Neural cell (in vitro differentiated cells): ENCODE measurements around the gene FAM204A. TPM values are rescaled to one million over a fixed set of nuclear protein-coding genes. Genes with fewer than 3 reads are reported as not detected.

Experiments
- H2AFZ ChIP-seq: fragments of 200-600, 300-800 bp; sonication (generic), shearing (Covaris generic); 2 replicates; pipeline ENCODE4 v1.6.0; 2014; ENCODE audit warnings: low read depth, mild to moderate bottlenecking, antibody characterized with exemption, low read length, moderate library complexity
- H3F3A ChIP-seq: fragments of 200-600 bp; shearing (Covaris generic); 2 replicates; pipeline ENCODE4 v1.6.1; 2016; ENCODE audit warnings: mild to moderate bottlenecking, moderate library complexity, mixed read lengths, antibody characterized with exemption, low read length; ENCODE audit not compliant: insufficient read depth, poor library complexity, severe bottlenecking
- H3K27ac ChIP-seq: fragments of 200-600, 300-800 bp; sonication (generic), shearing (Covaris generic); 2 replicates; pipeline ENCODE4 v1.5.1; 2014; ENCODE audit warnings: mild to moderate bottlenecking, low read length, moderate library complexity
- H3K27me3 ChIP-seq: fragments of 300-800, 200-600 bp; sonication (generic), shearing (Covaris generic); 2 replicates; pipeline ENCODE4 v1.6.0; 2014; ENCODE audit warnings: mild to moderate bottlenecking, low read depth, low read length, moderate library complexity; ENCODE audit not compliant: insufficient read depth
- H3K36me3 ChIP-seq: fragments of 300-800, 200-600 bp; sonication (generic), shearing (Covaris generic); 2 replicates; pipeline ENCODE4 v1.5.1; 2014; ENCODE audit warnings: mild to moderate bottlenecking, antibody characterized with exemption, low read length, moderate library complexity; ENCODE audit not compliant: insufficient read depth
- H3K4me2 ChIP-seq: fragments of 300-800, 200-600 bp; sonication (generic), shearing (Covaris generic); 2 replicates; pipeline ENCODE4 v1.6.0; 2014; ENCODE audit warnings: mild to moderate bottlenecking, low read length
- H3K4me3 ChIP-seq: fragments of 300-800, 200-600 bp; sonication (generic), shearing (Covaris generic); 2 replicates; pipeline ENCODE4 v1.5.1; 2014; ENCODE audit warnings: mild to moderate bottlenecking, low read length, moderate library complexity
- H3K79me2 ChIP-seq: fragments of 200-600 bp; shearing (Covaris generic); replicated peaks from 2 replicates; pipeline ENCODE4 v1.6.0; 2014; ENCODE audit warnings: mild to moderate bottlenecking, low read length, moderate library complexity; ENCODE audit not compliant: insufficient read depth
- H3K9ac ChIP-seq: fragments of 300-800, 200-600 bp; sonication (generic), shearing (Covaris generic); 2 replicates; pipeline ENCODE4 v1.6.1; 2016; ENCODE audit warnings: mild to moderate bottlenecking, low read length, mixed read lengths
- H3K9me2 ChIP-seq: fragments of 200-600 bp; shearing (Covaris generic); 2 replicates; pipeline ENCODE4 v1.6.1; 2016; ENCODE audit warnings: mild to moderate bottlenecking, low read length, mixed read lengths; ENCODE audit not compliant: insufficient read depth
- H3K9me3 ChIP-seq: fragments of 200-600, 300-800 bp; sonication (generic), shearing (Covaris generic); 2 replicates; pipeline ENCODE4 v1.6.1; 2016; ENCODE audit warnings: mild to moderate bottlenecking, mixed run types, low read length, moderate library complexity, mixed read lengths
- H4K20me1 ChIP-seq: fragments of 200-600 bp; shearing (Covaris generic); 2 replicates; pipeline ENCODE4 v1.6.1; 2016; ENCODE audit warnings: mild to moderate bottlenecking, mixed run types; ENCODE audit not compliant: insufficient read depth
- CTCF ChIP-seq: fragments of 450-650 bp; IDR thresholded peaks from 2 replicates; pipeline ENCODE4 v1.5.1; 2014; ENCODE audit warnings: antibody characterized with exemption, mild to moderate bottlenecking, moderate library complexity; ENCODE audit not compliant: poor library complexity, severe bottlenecking
- TAF1 ChIP-seq: IDR thresholded peaks from 2 replicates; pipeline ENCODE4 v1.6.1; 2012; ENCODE audit warnings: low read depth
- polyA plus RNA-seq: library from polyadenylated mRNA; depleted of rRNA; stranded (reverse); fragments of >200 nt; gene quantifications from 2 replicates; pipeline ENCODE4 v1.2.3, GENCODE V29; 2014

FAM204A gene
- polyA plus RNA-seq, 1 donor from 2014 or later = 202 TPM

- Histone ChIP-seq H3F3A (no peaks in the 10 kb centered on the region), H3K4me2 (no peak overlapping the region), H3K4me3 (no peak overlapping the region), H2AFZ (no peak overlapping the region), H3K79me2 (no peaks in the 10 kb centered on the region), H4K20me1 (no peaks in the 10 kb centered on the region), H3K9ac (no peak overlapping the region), H3K27ac (no peak overlapping the region), H3K9me3 (no peaks in the 10 kb centered on the region), H3K9me2 (no peaks in the 10 kb centered on the region), H3K27me3 (no peaks in the 10 kb centered on the region), H3K36me3 (no peaks in the 10 kb centered on the region)
- TF ChIP-seq CTCF = no peak
- TF ChIP-seq TAF1 = no peak
Measured at GRCh38 chr10:118249714-118250113, 92.4 kb downstream of the FAM204A start.
